Keratinocyte (primary cell): Measurements from ENCODE around the gene AAMP.

Source experiments
- CTCF ChIP-seq, 3 experiments: IDR thresholded peaks in 1 of 3; conservative IDR thresholded peaks in 1 of 3; optimal IDR thresholded peaks in 1 of 3; 2 replicates in 2 of 3; 3 replicates in 1 of 3; pipeline versions ENCODE3 to v1.5.1; 2011; ENCODE audit warnings: low read length in 3 of 3, mild to moderate bottlenecking in 3 of 3, moderate library complexity in 2 of 3, control low read depth in 1 of 3, inconsistent platforms in 1 of 3; ENCODE audit not compliant: insufficient read depth in 2 of 3; ENCODE audit errors: extremely low read depth in 1 of 3
- EZH2 ChIP-seq: IDR thresholded peaks from one replicate; pipeline ENCODE4 v1.6.1; 2012; ENCODE audit warnings: inconsistent platforms, mild to moderate bottlenecking, low read length, moderate library complexity

GRCh38 chr2:218281449-218281848 is 11.5 kb upstream of the AAMP start:
- no peak for TF ChIP-seq CTCF (optimal IDR thresholded peaks at IDR 0.05 in 1 of 3, IDR thresholded peaks at IDR 0.05 in 1 of 3, conservative IDR thresholded peaks at IDR 0.05 in 1 of 3; ENCODE audit: extremely low read depth in 1 of 3, insufficient read depth in 2 of 3, low read length in 3 of 3)
- TF ChIP-seq EZH2: no peak
